CD4-positive, alpha-beta T cell treated with Interleukin-15 for 4 hours (primary cell): Measurements from ENCODE around the gene VAV3.
"Not testable (repeated sequence)": the region's sequence is repeated elsewhere in the genome, so short reads cannot be mapped to it uniquely, and the experiment has no call there.

Experiments
- DNase-seq: peaks from one replicate; pipeline ENCODE4 v3.0.0-alpha.2; 2020; ENCODE audit warnings: low spot score

Gene VAV3

GRCh38 chr1:107935396-107936064 is 29.4 kb downstream of the VAV3 start:
- DNase-seq = peak; percentile 23

DNA sequence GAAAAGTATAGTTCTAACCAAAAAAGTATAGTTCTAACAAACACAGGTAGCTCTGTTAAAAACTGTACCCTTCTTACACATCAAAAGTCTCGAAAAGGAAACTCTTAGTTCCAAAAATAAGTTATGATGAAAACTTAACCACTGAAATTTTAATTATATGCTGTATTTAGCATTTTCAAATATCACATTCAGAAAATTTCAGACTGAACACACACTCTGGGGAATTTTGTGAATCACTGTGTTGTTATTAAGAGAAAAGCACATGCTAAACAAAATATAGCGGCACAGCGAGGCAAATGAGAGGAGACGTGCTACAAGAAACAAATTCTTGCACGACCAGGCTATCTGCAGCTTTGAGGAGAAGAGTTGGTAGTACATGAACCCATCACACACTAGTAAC is 30.4 kb downstream of the VAV3 start:
- DNase-seq = no peak

GRCh38 chr1:107933736-107934135 is 31.2 kb downstream of the VAV3 start:
- no peak for DNase-seq

GRCh38 chr1:107930292-107930691 is 34.7 kb downstream of the VAV3 start:
- no peak for DNase-seq

- DNase-seq = no peak
These were observed 37.2 kb downstream of the VAV3 start for GRCh38 chr1:107927820-107928219.

GRCh38 chr1:107926436-107927080 is 38.4 kb downstream of the VAV3 start:
- DNase-seq = no peak

DNA sequence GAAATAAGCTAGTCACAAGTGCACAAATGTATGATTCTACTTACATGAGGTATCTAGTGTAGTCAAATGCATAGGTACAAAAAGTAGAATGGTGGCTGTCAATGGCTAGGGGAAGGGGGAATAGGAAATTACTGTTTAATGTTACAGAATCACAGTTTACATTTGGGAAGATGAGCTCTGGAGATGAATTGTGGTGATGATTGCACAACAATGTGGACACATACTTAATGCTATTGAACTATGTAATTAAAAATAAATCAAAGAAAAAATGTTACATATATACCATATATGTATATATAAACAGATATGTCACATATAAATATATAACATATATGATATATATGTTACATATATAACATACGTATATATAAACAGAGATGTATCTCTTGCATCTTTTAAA is 39.4 kb downstream of the VAV3 start:
- DNase-seq = no peak

- DNase-seq = no peak
These were observed 44.0 kb downstream of the VAV3 start for GRCh38 chr1:107920999-107921398.

DNA sequence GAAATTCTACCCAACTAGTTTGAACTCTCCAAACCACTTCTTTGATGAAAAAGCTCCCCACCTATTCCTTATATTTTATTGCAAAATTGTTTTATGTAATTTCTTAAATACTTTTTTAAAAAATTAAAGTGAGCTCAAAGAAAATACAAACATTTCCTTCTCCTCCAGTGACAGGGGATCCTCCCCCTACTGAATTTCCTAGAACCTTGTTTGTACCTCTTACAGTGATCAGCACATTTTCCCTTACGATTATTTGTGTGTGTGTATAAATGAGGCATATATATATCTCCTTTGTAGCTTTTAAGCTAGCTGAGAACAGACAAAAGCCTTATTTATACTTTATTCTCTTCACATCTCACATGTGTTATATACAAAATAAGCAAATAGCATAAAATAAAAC is 44.4 kb downstream of the VAV3 start:
- DNase-seq = no peak

- no peak for DNase-seq
These were observed 45.0 kb downstream of the VAV3 start for GRCh38 chr1:107919953-107920352.

GRCh38 chr1:107914119-107914765 is 50.7 kb downstream of the VAV3 start:
- no peak for DNase-seq

DNA sequence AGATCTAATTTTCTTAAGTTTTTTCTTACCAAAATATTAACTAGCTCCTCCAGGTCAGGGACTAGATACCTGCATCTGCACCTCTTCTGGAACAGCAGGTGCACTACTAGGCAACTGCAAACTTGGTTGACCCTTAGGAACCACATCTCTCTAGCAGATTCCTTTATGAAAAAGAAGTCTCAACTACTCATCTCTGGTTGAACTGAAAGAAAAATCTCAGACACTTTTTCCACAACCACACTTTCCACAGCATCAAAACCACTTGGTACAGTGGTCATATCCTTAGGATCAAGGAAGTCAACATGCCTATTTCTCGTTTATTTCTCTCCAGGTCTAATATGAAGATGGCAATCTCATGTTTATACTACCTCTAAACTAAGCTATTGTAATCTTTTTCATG is 52.3 kb downstream of the VAV3 start:
- DNase-seq = no peak

DNA sequence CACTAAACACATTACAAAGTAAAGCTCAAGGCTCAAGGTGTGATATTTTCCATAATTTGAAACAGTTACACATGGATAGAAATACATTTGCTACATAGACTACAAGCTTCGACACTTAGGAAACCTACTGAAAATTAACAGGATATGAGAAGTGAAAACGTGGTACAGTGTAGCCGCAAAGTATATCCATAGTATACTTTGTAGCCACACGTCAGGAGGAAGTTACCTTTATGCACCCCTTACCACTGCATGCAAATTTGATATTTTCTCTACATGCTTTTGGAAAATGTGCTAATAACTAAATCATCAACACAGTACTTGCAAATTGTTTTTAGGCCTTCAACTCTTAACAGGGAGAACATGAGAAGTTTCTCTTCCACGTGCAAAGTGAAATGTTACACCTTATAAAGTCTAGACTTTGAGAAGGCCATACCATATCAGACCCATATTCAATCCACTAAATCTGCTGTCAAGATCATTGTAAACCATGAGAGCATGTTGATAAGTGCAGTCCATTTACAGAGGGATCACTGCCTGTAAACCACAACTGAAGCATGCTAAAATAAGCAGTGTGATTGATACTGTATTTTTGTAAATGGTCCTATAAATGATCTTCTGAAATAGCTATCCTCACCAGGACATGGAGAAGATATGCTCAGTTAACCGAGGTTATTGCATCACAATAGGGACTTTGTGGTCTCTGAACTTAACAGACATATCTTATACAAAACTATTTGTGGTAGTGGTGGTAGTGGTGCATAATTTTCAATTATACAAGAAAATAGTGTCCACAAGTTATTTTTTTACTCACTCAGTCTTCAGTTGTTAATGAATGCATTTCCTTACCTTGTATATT is 64.7 kb downstream of the VAV3 start:
- DNase-seq = no peak

- no peak for DNase-seq
These were observed 65.3 kb downstream of the VAV3 start for GRCh38 chr1:107899655-107900054.

DNA sequence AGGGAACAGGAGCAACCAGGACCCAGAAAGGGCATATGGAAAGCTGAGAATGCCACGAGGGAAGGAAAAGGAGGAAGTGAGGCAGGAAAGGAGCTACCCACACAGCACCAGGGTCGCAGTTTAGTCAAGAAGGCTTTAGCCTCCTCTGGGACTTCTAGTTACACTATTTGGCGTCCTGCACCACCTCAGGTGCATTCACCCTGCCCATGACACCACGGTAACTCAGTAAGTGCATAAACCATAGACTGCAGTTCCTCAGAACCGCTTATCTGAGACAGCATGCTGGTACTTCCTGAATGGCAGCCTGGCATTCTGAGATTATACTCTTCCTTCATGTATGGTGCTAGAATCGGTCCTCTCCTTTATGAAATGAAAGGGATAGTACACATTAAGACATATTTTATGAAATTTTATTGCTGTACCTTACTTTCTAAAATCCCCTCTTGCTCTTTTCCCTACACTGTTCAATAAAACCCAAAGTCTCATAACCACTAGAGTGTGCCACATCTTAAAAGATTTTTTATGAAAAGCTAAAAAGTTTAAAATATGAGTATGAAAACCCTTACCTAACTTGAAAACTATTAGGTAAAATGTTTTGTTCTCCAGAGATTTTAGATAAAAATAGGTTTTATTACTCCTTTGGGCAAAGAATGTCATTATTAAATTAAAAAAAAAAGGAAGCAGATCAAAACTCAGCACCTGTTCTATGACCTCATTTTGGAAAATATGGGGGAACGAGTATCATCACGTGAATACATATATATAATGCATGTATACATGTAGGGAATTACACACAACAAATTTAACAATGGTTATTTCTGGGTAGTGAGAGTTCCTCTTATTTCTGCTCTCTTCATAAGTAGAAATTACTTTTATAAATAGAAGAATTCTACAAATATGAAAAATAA is 67.3 kb downstream of the VAV3 start:
- DNase-seq = peak; percentile 12

DNA sequence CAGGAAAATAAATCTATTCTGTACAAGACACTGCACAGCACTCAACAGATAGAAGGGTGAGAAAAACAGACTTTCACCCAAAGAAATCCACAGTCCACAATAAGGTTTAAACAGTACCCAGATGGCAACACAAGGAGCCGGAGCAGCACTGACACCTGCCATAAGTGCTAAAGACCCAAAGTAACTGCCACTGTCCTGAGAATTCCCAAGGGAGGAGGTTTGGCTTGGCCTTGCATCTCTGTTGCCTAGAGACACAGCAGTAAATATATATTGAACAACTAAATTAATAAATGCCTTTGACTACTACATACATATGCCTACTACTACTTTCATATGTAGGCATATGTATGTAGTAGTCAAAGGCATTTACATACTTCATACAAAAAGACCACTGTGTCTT is 68.0 kb downstream of the VAV3 start:
- no peak for DNase-seq

GRCh38 chr1:107896401-107896800 is 68.6 kb downstream of the VAV3 start:
- no peak for DNase-seq

GRCh38 chr1:107895403-107896191 is 69.4 kb downstream of the VAV3 start:
- DNase-seq = no peak

DNA sequence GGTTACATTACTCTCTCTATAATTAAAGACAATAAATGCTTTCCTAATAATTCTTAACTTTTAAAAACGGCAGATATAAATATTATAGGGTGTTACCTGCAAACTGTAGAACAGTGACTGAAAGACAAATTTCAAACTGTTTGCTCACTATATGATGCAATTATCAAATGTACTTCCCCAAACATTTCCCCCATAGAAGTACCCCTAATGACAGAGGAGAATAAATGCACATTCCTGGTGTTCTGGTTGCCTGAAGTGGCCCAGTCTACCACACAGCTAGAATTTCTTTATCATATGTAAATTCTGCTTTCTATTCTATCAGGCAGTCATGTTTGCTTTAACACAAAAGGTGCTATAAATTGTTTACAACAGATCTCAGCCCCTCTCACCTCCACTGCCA is 70.4 kb downstream of the VAV3 start:
- DNase-seq = no peak

DNA sequence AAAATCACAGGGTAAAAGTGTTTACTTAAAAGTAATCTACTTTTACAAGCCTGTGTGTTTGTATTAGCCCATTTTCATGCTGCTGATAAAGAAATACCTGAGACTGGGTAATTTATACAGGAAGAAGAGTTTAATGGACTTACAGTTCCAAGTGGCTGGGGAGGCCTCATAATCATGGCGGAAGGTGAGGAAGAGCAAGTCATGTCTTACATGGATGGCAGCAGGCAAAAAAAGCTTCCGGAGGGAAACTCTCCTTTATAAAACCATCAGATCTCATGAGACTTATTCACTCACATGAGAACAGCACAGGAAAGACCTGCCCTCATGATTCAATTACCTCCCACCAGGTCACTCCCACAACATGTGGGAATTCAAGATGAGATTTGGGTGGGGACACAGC is 71.6 kb downstream of the VAV3 start:
- DNase-seq = not testable (repeated sequence)

GRCh38 chr1:107889524-107889923 is 75.5 kb downstream of the VAV3 start:
- no peak for DNase-seq
